ENCODE data around the gene ANKRD11.
"Not testable (repeated sequence)": the region's sequence is repeated elsewhere in the genome, so short reads cannot be mapped to it uniquely, and the experiment has no call there.

Gene ANKRD11

GRCh38 chr16:89256651-89257254, 233.6 kb downstream of the ANKRD11 start:
- DNase-seq = peak in 1 of 2 experiments; percentile 41

- no peak for DNase-seq
Observed at GRCh38 chr16:89253548-89254287, 236.6 kb downstream of the ANKRD11 start.

- no peak for DNase-seq
Observed at GRCh38 chr16:89248196-89248982, 242.0 kb downstream of the ANKRD11 start.

GRCh38 chr16:89247734-89248075, 242.7 kb downstream of the ANKRD11 start:
- not testable (repeated sequence) for DNase-seq

- DNase-seq = peak; percentile 40 to 49
Observed at GRCh38 chr16:89246903-89247733, 243.2 kb downstream of the ANKRD11 start.

- no peak for DNase-seq
Observed at GRCh38 chr16:89246383-89246902, 243.9 kb downstream of the ANKRD11 start.

GRCh38 chr16:89244754-89245153, 245.6 kb downstream of the ANKRD11 start:
- no peak for DNase-seq

GRCh38 chr16:89244264-89244663, 246.1 kb downstream of the ANKRD11 start:
- not testable (repeated sequence) for DNase-seq

- DNase-seq = no peak
Observed at GRCh38 chr16:89243664-89244063, 246.7 kb downstream of the ANKRD11 start.

GRCh38 chr16:89242795-89243200, 247.6 kb downstream of the ANKRD11 start:
- DNase-seq = no peak

GRCh38 chr16:89241187-89242007, 249.0 kb downstream of the ANKRD11 start:
- DNase-seq = no peak

- no peak for DNase-seq
Observed at GRCh38 chr16:89237733-89238132, 252.6 kb downstream of the ANKRD11 start.

- no peak for DNase-seq
Observed at GRCh38 chr16:89233678-89234490, 256.5 kb downstream of the ANKRD11 start.

- no peak for DNase-seq
Observed at GRCh38 chr16:89232107-89232506, 258.3 kb downstream of the ANKRD11 start.

GRCh38 chr16:89230255-89230654, 260.1 kb downstream of the ANKRD11 start:
- DNase-seq = no peak

GRCh38 chr16:89224665-89225064, 265.7 kb downstream of the ANKRD11 start:
- no peak for DNase-seq

- DNase-seq = no peak
Observed at GRCh38 chr16:89222931-89223330, 267.4 kb downstream of the ANKRD11 start.

- no peak for DNase-seq
Observed at GRCh38 chr16:89221604-89222003, 268.8 kb downstream of the ANKRD11 start.

- no peak for DNase-seq
Observed at GRCh38 chr16:89219365-89219764, 271.0 kb downstream of the ANKRD11 start.

Measured in cerebellar nuclear complex (tissue), 1 donor.